Colonic mucosa (tissue), 4 donors: ENCODE results near the gene CYP2A7. TPM values are rescaled to one million over a fixed set of nuclear protein-coding genes. Genes with fewer than 3 reads are reported as not detected.
"Not testable (repeated sequence)": the region's sequence is repeated elsewhere in the genome, so short reads cannot be mapped to it uniquely, and the experiment has no call there.

Experiments
- DNase-seq: peaks from one replicate; pipeline ENCODE4 v3.0.0-alpha.2; 2020
- H3K27ac ChIP-seq: fragments of 200-600 bp; one replicate; pipeline ENCODE4 v1.8.0; 2021
- H3K27me3 ChIP-seq: fragments of 200-600 bp; one replicate; pipeline ENCODE4 v1.8.0; 2021
- H3K36me3 ChIP-seq: fragments of 200-600 bp; one replicate; pipeline ENCODE4 v1.8.0; 2021
- H3K4me1 ChIP-seq: fragments of 200-600 bp; one replicate; pipeline ENCODE4 v1.8.0; 2021; ENCODE audit warnings: mild to moderate bottlenecking
- H3K4me3 ChIP-seq: fragments of 200-600 bp; one replicate; pipeline ENCODE4 v1.8.0; 2021
- H3K9ac ChIP-seq, 2 donors: one replicate each; pipeline ENCODE4 v1.7.0; 2013; ENCODE audit warnings: control low read depth in 2 of 2, low read depth in 2 of 2, low read length in 2 of 2
- H3K9me3 ChIP-seq: fragments of 200-600 bp; one replicate; pipeline ENCODE4 v1.8.0; 2021
- CTCF ChIP-seq: fragments of 200-600 bp; IDR thresholded peaks from one replicate; pipeline ENCODE4 v1.8.0; 2022; ENCODE audit warnings: antibody characterized with exemption, mild to moderate bottlenecking
- intact Hi-C: fragments of 100-400 bp; cut with DNase I; formaldehyde crosslinking; loops from one replicate; pipeline ENCODE4 v1.14.1; 2022
- total RNA-seq, 2 donors: library from RNA; stranded (reverse); fragmentation: NEBNext Ultra II Directional in 1 of 2; extraction: Animal tissue kit (Norgen Biotek cat#: 25700) in 1 of 2; gene quantifications; one replicate each; pipeline ENCODE4 v1.2.1, GENCODE V29; 2021
- donor health status: healthy.
- donor health status: DM: no; HTN: no; CAD: no.
- donor health status: DM: no; HTN: no; CAD: no.

The CYP2A7 gene
- total RNA-seq, 2 donors from 2014 or later = 0.37 TPM; not detected in 1

GRCh38 chr19:40831502-40832430 is 50.3 kb downstream of the CYP2A7 start:
- TF ChIP-seq CTCF = no peak
- Histone ChIP-seq H3K27ac (no peak overlapping the region), H3K9me3 (no peaks in the 10 kb centered on the region), H3K36me3 (no peaks in the 10 kb centered on the region), H3K4me3 (no peak overlapping the region), H3K9ac (peak overlapping the region in 1 of 2 donors; percentile 26), H3K27me3 (no peaks in the 10 kb centered on the region), H3K4me1 (peaks cover 5% of the 10 kb centered on the region)
- intact Hi-C loops = no loop called here
- DNase-seq = peak; percentile 67

- H3K9ac ChIP-seq, H3K4me3 ChIP-seq, H3K27ac ChIP-seq, H3K27me3 ChIP-seq, H3K4me1 ChIP-seq, H3K9me3 ChIP-seq, intact Hi-C loops, H3K36me3 ChIP-seq, DNase-seq: not testable (repeated sequence)
Measured at GRCh38 chr19:40830741-40831140, 51.3 kb downstream of the CYP2A7 start.

- no peak for DNase-seq
- Histone ChIP-seq H3K9ac (no peak overlapping the region), H3K9me3 (no peaks in the 10 kb centered on the region), H3K27me3 (no peaks in the 10 kb centered on the region), H3K4me3 (no peak overlapping the region), H3K4me1 (peaks cover 5% of the 10 kb centered on the region), H3K27ac (no peak overlapping the region), H3K36me3 (no peaks in the 10 kb centered on the region)
- intact Hi-C loops = no loop called here
- TF ChIP-seq CTCF = no peak
Measured at GRCh38 chr19:40829205-40829604, 52.8 kb downstream of the CYP2A7 start.

GRCh38 chr19:40827386-40828247 is 54.4 kb downstream of the CYP2A7 start:
- no peaks in the 10 kb centered on the region for H3K27me3 ChIP-seq
- intact Hi-C loops = no loop called here
- no peak overlapping the region for H3K27ac ChIP-seq
- H3K9ac ChIP-seq = no peak overlapping the region
- no peak for DNase-seq
- H3K9me3 ChIP-seq = no peaks in the 10 kb centered on the region
- peaks cover 5% of the 10 kb centered on the region for H3K4me1 ChIP-seq
- H3K36me3 ChIP-seq = no peaks in the 10 kb centered on the region
- no peak for TF ChIP-seq CTCF
- no peak overlapping the region for H3K4me3 ChIP-seq

GRCh38 chr19:40826699-40827385 is 55.2 kb downstream of the CYP2A7 start:
- H3K4me1 ChIP-seq, DNase-seq, H3K9me3 ChIP-seq, H3K27me3 ChIP-seq, H3K4me3 ChIP-seq, H3K27ac ChIP-seq, H3K36me3 ChIP-seq, intact Hi-C loops, H3K9ac ChIP-seq: not testable (repeated sequence)

- H3K36me3 ChIP-seq, H3K4me3 ChIP-seq, intact Hi-C loops, H3K4me1 ChIP-seq, H3K9ac ChIP-seq, H3K27me3 ChIP-seq, H3K27ac ChIP-seq, DNase-seq, H3K9me3 ChIP-seq: not testable (repeated sequence)
Measured at GRCh38 chr19:40826312-40826698, 55.7 kb downstream of the CYP2A7 start.

- intact Hi-C loops, H3K4me3 ChIP-seq, H3K9me3 ChIP-seq, H3K36me3 ChIP-seq, DNase-seq, H3K27me3 ChIP-seq, H3K9ac ChIP-seq, H3K4me1 ChIP-seq, H3K27ac ChIP-seq: not testable (repeated sequence)
Measured at GRCh38 chr19:40825460-40826095, 56.5 kb downstream of the CYP2A7 start.
